Measurements from ENCODE around the gene OR51D1. TPM values are rescaled to one million over a fixed set of nuclear protein-coding genes. Genes with fewer than 3 reads are reported as not detected.

The OR51D1 gene
- total RNA-seq, 1 donor from 2014 or later: not detected

DNA sequence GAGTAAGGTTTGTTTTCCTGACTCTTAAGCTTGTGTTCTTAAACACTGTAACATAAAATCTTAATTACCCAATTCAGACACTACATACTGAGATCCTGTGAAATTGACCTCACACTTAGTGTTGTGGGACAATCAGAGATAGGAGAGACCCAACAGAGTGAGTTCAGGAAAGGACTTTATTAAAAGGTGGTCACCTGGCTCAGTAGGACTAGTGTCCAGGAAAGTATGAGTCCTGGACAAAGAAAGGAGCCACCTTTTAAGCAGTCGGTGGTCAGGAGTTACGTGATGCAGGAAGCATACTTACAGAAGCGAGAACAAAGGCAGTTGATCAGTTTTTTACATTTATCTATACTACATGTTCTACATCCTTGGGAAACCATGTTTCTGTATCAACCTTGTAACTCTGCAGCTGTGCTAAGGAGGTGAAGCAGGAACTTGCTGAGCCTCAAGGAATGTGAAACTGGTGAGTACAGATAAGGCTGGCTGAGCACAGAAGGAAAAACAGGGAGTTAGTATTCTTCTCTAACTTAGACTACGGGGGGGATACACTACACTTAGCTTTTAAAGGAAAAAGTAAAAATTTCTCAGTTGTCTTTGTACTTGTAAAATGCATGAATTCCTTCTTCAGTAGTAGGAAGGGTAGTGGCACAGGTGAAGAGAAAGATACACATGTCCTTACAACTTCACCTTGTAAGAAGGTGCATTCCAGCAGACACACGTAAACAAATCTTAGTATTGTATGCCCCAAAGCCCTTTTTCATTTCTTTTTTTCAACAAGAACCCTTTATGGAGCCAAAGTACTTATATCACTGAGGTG, 21.6 kb downstream of the OR51D1 start:
- H3K36me3 Mint-ChIP-seq (ENCODE audit: low read depth, unreplicated experiment): no peaks in the 10 kb centered on the region
- peaks cover 30% of the 10 kb centered on the region for H3K4me1 Mint-ChIP-seq (ENCODE audit: unreplicated experiment)
- H3K27me3 Mint-ChIP-seq (ENCODE audit: unreplicated experiment): peaks cover 2% of the 10 kb centered on the region
- DNase-seq (ENCODE audit: low spot score): peak; percentile 26
- no peaks in the 10 kb centered on the region for H3K9me3 Mint-ChIP-seq (ENCODE audit: unreplicated experiment)
- H3K27ac Mint-ChIP-seq (ENCODE audit: unreplicated experiment): peak overlapping the region; percentile 99
- TF ChIP-seq, protein P1, sequence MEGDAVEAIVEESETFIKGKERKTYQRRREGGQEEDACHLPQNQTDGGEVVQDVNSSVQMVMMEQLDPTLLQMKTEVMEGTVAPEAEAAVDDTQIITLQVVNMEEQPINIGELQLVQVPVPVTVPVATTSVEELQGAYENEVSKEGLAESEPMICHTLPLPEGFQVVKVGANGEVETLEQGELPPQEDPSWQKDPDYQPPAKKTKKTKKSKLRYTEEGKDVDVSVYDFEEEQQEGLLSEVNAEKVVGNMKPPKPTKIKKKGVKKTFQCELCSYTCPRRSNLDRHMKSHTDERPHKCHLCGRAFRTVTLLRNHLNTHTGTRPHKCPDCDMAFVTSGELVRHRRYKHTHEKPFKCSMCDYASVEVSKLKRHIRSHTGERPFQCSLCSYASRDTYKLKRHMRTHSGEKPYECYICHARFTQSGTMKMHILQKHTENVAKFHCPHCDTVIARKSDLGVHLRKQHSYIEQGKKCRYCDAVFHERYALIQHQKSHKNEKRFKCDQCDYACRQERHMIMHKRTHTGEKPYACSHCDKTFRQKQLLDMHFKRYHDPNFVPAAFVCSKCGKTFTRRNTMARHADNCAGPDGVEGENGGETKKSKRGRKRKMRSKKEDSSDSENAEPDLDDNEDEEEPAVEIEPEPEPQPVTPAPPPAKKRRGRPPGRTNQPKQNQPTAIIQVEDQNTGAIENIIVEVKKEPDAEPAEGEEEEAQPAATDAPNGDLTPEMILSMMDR (IDR thresholded peaks at IDR 0.05; ENCODE audit: unreplicated experiment): no peak
- H3K4me3 Mint-ChIP-seq (ENCODE audit: unreplicated experiment): no peak overlapping the region

DNA sequence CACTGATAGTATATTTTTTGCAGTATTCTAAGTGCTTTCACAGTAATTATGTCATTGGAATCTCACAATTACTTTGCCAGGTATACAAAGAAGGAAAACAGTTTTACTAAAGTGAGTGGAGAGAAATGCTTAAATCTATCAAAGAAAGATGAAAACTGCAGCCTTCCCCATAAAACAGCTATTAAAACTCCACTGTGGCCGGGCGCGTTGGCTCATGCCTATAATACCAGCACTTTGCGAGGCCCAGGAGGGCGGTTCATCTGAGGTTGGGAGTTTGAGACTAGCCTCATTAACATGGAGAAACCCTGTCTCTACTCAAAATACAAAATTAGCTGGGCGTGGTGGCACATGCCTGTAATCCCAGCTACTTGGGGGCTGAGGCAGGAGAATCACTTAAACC, 25.6 kb downstream of the OR51D1 start:
- Mint-ChIP-seq H3K36me3 (ENCODE audit: low read depth, unreplicated experiment) (no peaks in the 10 kb centered on the region), H3K4me1 (ENCODE audit: unreplicated experiment) (peaks cover 25% of the 10 kb centered on the region), H3K27ac (ENCODE audit: unreplicated experiment) (peak overlapping the region; percentile 21), H3K4me3 (ENCODE audit: unreplicated experiment) (no peak overlapping the region), H3K27me3 (ENCODE audit: unreplicated experiment) (no peaks in the 10 kb centered on the region), H3K9me3 (ENCODE audit: unreplicated experiment) (no peaks in the 10 kb centered on the region)
- TF ChIP-seq, protein P1 (IDR thresholded peaks at IDR 0.05; ENCODE audit: unreplicated experiment): no peak
- DNase-seq (ENCODE audit: low spot score): no peak

DNA sequence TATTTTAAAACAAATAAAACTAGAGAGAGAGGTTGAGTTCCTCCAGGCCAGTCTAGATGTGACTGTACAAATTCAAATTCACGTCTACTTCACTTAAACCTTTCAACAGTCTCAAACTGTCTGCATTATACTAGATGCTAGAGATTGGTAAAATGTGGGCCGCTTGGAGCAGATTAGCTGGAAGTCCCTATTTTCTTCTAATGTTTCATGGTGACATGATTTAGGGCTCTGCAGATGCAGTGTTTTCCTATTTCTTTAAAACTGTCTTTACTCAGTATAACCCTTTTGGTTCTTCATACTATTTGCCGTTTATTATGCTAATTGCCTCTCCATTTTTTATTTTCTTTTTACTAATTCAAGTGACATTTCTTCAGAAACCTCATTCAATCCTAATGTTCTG, 26.9 kb downstream of the OR51D1 start:
- TF ChIP-seq, protein P1 (IDR thresholded peaks at IDR 0.05; ENCODE audit: unreplicated experiment): no peak
- H3K4me3 Mint-ChIP-seq (ENCODE audit: unreplicated experiment): no peak overlapping the region

DNA sequence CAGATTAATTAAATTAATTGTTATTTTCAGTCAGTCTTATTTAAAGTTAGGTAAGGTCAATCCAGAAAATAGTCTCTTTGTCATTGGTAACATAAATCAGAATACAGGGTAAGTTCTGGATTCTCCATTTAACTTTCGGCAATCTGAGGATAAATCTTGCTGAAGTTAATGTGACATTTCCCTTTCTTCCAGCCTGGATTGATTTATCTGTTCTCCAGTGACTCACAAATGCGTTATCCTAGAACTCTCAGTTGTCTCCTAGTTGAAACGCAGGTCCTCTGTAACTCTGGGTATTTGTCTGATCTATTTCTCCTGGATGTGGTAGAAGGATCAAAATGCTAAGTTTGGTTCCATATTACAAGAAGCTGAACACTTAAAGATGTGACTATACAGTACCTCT, 27.5 kb downstream of the OR51D1 start:
- no peaks in the 10 kb centered on the region for H3K9me3 Mint-ChIP-seq (ENCODE audit: unreplicated experiment)

More for the DNA sequence above, 26.9 kb downstream of the OR51D1 start:
- no peak overlapping the region for H3K27ac Mint-ChIP-seq (ENCODE audit: unreplicated experiment)
- no peaks in the 10 kb centered on the region for H3K36me3 Mint-ChIP-seq (ENCODE audit: low read depth, unreplicated experiment)
- H3K4me1 Mint-ChIP-seq (ENCODE audit: unreplicated experiment): peaks cover 16% of the 10 kb centered on the region
- no peaks in the 10 kb centered on the region for H3K27me3 Mint-ChIP-seq (ENCODE audit: unreplicated experiment)
- H3K9me3 Mint-ChIP-seq (ENCODE audit: unreplicated experiment): no peaks in the 10 kb centered on the region
- DNase-seq (ENCODE audit: low spot score): no peak

DNA sequence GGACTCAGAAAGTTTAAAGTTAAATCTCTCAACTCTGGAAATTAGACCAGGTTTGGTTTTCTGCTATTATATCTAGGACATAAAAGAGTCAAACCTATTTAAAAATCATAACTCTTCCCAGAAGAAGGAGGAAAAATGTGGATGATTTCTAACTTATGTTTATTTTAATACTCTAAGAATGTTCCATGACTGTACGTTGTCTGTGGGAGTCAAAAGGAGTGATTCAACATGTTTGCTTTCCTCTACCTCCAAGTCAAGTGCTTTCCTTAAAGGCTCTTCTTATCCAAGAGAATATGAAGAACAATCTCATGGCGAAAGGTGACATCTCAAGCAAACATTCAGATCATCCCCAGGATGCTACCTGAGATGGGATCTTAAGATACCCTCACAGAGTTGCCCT, 28.1 kb downstream of the OR51D1 start:
- Mint-ChIP-seq H3K27ac (ENCODE audit: unreplicated experiment) (no peak overlapping the region), H3K4me3 (ENCODE audit: unreplicated experiment) (no peak overlapping the region), H3K9me3 (ENCODE audit: unreplicated experiment) (no peaks in the 10 kb centered on the region), H3K27me3 (ENCODE audit: unreplicated experiment) (no peaks in the 10 kb centered on the region), H3K36me3 (ENCODE audit: low read depth, unreplicated experiment) (no peaks in the 10 kb centered on the region), H3K4me1 (ENCODE audit: unreplicated experiment) (peaks cover 13% of the 10 kb centered on the region)
- no peak for DNase-seq (ENCODE audit: low spot score)
- TF ChIP-seq, protein P1 (IDR thresholded peaks at IDR 0.05; ENCODE audit: unreplicated experiment): no peak

More for the DNA sequence above, 27.5 kb downstream of the OR51D1 start:
- no peak for DNase-seq (ENCODE audit: low spot score)
- TF ChIP-seq, protein P1 (IDR thresholded peaks at IDR 0.05; ENCODE audit: unreplicated experiment): no peak
- no peak overlapping the region for H3K27ac Mint-ChIP-seq (ENCODE audit: unreplicated experiment)
- no peak overlapping the region for H3K4me3 Mint-ChIP-seq (ENCODE audit: unreplicated experiment)
- H3K4me1 Mint-ChIP-seq (ENCODE audit: unreplicated experiment): peaks cover 15% of the 10 kb centered on the region
- H3K27me3 Mint-ChIP-seq (ENCODE audit: unreplicated experiment): no peaks in the 10 kb centered on the region
- no peaks in the 10 kb centered on the region for H3K36me3 Mint-ChIP-seq (ENCODE audit: low read depth, unreplicated experiment)
